ENCODE results near the gene BTBD10. TPM values are rescaled to one million over a fixed set of nuclear protein-coding genes. Genes with fewer than 3 reads are reported as not detected.

The BTBD10 gene
- total RNA-seq, 1 donor from 2014 or later = 29.4 TPM

GRCh38 chr11:13487661-13488030, 24.6 kb upstream of the BTBD10 start:
- Mint-ChIP-seq H3K27ac (ENCODE audit: unreplicated experiment) (no peak overlapping the region), H3K36me3 (ENCODE audit: unreplicated experiment) (no peaks in the 10 kb centered on the region), H3K4me1 (ENCODE audit: unreplicated experiment) (no peaks in the 10 kb centered on the region), H3K9me3 (ENCODE audit: unreplicated experiment) (no peaks in the 10 kb centered on the region), H3K27me3 (ENCODE audit: unreplicated experiment) (peaks cover 37% of the 10 kb centered on the region), H3K4me3 (ENCODE audit: unreplicated experiment) (peak overlapping the region; percentile 46)
- DNase-seq (ENCODE audit: extremely low spot score, unreplicated experiment) = no peak
- no peak for TF ChIP-seq CTCF (IDR thresholded peaks at IDR 0.05)

- Mint-ChIP-seq H3K4me3 (ENCODE audit: unreplicated experiment) (no peak overlapping the region), H3K9me3 (ENCODE audit: unreplicated experiment) (no peaks in the 10 kb centered on the region), H3K36me3 (ENCODE audit: unreplicated experiment) (no peaks in the 10 kb centered on the region), H3K4me1 (ENCODE audit: unreplicated experiment) (no peaks in the 10 kb centered on the region), H3K27ac (ENCODE audit: unreplicated experiment) (no peak overlapping the region), H3K27me3 (ENCODE audit: unreplicated experiment) (peaks cover 35% of the 10 kb centered on the region)
- no peak for DNase-seq (ENCODE audit: extremely low spot score, unreplicated experiment)
- TF ChIP-seq CTCF (IDR thresholded peaks at IDR 0.05) = peak; percentile 47
Observed at GRCh38 chr11:13486926-13487660, 24.1 kb upstream of the BTBD10 start.

- Mint-ChIP-seq H3K4me3 (ENCODE audit: unreplicated experiment) (no peak overlapping the region), H3K36me3 (ENCODE audit: unreplicated experiment) (no peaks in the 10 kb centered on the region), H3K4me1 (ENCODE audit: unreplicated experiment) (no peaks in the 10 kb centered on the region), H3K27ac (ENCODE audit: unreplicated experiment) (no peak overlapping the region), H3K9me3 (ENCODE audit: unreplicated experiment) (no peaks in the 10 kb centered on the region), H3K27me3 (ENCODE audit: unreplicated experiment) (peaks cover 47% of the 10 kb centered on the region)
- TF ChIP-seq CTCF (IDR thresholded peaks at IDR 0.05) = no peak
- DNase-seq (ENCODE audit: extremely low spot score, unreplicated experiment) = no peak
Observed at GRCh38 chr11:13480198-13480597, 17.2 kb upstream of the BTBD10 start.

- Mint-ChIP-seq H3K36me3 (ENCODE audit: unreplicated experiment) (no peaks in the 10 kb centered on the region), H3K4me1 (ENCODE audit: unreplicated experiment) (no peaks in the 10 kb centered on the region), H3K27ac (ENCODE audit: unreplicated experiment) (no peak overlapping the region), H3K27me3 (ENCODE audit: unreplicated experiment) (peaks cover 49% of the 10 kb centered on the region), H3K9me3 (ENCODE audit: unreplicated experiment) (no peaks in the 10 kb centered on the region), H3K4me3 (ENCODE audit: unreplicated experiment) (no peak overlapping the region)
- TF ChIP-seq CTCF (IDR thresholded peaks at IDR 0.05) = no peak
- no peak for DNase-seq (ENCODE audit: extremely low spot score, unreplicated experiment)
Observed at GRCh38 chr11:13479688-13480087, 16.7 kb upstream of the BTBD10 start.

- H3K4me1 Mint-ChIP-seq (ENCODE audit: unreplicated experiment) = no peaks in the 10 kb centered on the region
- peaks cover 47% of the 10 kb centered on the region for H3K27me3 Mint-ChIP-seq (ENCODE audit: unreplicated experiment)
- no peaks in the 10 kb centered on the region for H3K36me3 Mint-ChIP-seq (ENCODE audit: unreplicated experiment)
- no peak for DNase-seq (ENCODE audit: extremely low spot score, unreplicated experiment)
- no peak overlapping the region for H3K4me3 Mint-ChIP-seq (ENCODE audit: unreplicated experiment)
- H3K9me3 Mint-ChIP-seq (ENCODE audit: unreplicated experiment) = no peaks in the 10 kb centered on the region
- no peak overlapping the region for H3K27ac Mint-ChIP-seq (ENCODE audit: unreplicated experiment)
- TF ChIP-seq CTCF (IDR thresholded peaks at IDR 0.05) = no peak
Observed at GRCh38 chr11:13475091-13475490, 12.1 kb upstream of the BTBD10 start.
